Measurements from ENCODE around the gene ZNF608.

DNA sequence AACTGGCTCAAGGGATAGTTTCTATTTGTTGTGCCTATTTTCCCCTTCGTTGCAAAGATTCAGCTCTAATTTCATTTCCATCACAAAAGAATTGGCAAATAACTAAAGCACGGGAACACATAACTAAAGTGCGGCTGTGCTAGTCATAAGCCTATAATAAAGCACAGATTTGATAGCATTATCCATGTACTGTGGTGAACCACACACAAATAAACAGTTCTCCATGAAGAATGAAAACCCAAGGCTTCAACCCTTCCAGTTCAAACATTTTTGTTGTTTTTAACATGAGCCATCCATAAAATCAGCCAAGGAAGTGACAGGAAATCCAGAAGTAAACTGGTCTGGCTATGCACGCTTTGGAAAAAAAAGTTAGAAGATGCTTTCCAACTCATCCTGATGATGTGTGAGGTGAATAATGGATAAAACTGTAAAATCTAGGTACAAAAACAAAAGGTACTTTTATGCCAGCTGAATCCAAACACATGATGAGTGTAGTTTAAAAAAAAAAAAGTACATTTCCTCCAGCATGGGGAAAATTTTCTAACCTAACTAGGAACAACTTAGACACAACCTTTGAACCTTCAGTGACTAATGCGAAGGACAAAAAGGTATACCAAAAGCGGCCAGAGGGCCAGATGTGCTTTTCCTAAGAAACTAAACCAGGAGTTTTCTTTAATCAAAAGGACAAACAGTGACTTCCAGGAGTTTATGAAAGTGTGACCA lies 10.2 kb downstream of the ZNF608 start:
- TF ChIP-seq, protein P1, sequence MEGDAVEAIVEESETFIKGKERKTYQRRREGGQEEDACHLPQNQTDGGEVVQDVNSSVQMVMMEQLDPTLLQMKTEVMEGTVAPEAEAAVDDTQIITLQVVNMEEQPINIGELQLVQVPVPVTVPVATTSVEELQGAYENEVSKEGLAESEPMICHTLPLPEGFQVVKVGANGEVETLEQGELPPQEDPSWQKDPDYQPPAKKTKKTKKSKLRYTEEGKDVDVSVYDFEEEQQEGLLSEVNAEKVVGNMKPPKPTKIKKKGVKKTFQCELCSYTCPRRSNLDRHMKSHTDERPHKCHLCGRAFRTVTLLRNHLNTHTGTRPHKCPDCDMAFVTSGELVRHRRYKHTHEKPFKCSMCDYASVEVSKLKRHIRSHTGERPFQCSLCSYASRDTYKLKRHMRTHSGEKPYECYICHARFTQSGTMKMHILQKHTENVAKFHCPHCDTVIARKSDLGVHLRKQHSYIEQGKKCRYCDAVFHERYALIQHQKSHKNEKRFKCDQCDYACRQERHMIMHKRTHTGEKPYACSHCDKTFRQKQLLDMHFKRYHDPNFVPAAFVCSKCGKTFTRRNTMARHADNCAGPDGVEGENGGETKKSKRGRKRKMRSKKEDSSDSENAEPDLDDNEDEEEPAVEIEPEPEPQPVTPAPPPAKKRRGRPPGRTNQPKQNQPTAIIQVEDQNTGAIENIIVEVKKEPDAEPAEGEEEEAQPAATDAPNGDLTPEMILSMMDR (IDR thresholded peaks at IDR 0.05) = no peak
- no peak for TF ChIP-seq POLR2A (IDR thresholded peaks at IDR 0.05)

All from tibial nerve (tissue), 3 donors.